ENCODE measurements around the gene DDX19B. TPM values are rescaled to one million over a fixed set of nuclear protein-coding genes. Genes with fewer than 3 reads are reported as not detected.
A peak's percentile ranks its signal among the peaks of the same experiment; 100 is the strongest.
"Not testable (repeated sequence)": the region's sequence is repeated elsewhere in the genome, so short reads cannot be mapped to it uniquely, and the experiment has no call there.

DDX19B gene
- total and polyA plus RNA-seq, 9 of the 15 experiments (the other 6 are each of a cell fraction or from before 2014, with no cell fraction given), result 7.0 to 32.9 (median 19.3) TPM

DNA sequence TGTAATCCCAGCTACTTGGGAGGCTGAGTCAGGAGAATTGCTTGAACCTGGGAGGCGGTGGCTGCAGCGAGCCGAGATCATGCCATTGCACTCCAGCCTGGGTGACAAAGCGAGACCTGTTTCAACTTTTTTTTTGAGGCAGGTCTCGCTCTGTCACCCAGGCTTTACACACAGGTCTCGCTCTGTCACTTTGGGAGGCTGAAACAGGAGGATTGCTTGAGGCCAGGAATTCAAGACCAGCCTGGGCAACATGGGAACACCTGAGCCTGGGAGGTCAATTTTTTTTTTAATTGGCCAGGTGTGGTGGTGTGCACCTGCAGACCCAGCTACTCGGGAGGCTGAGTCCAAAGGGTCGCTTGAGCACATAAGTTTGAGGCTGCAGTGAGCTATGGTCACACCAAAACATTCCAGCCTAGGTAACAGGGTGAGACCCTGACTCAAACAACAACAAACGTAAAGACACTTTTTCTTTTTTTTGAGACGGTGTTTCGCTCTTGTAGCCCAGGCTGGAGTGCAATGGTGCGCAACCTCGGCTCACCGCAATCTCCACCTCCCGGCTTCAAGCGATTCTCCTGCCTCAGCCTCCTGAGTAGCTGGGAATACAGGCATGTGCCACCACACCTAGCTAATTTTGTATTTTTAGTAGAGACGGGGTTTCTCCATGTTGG is 11.5 kb upstream of the DDX19B start:
- ATAC-seq; H2AFZ ChIP-seq (ENCODE audit: low read depth, low read length); FAIRE-seq; DNase-seq (ENCODE audit: extremely low read depth in 1 of 4, low spot score in 3 of 4); H3K9me1 ChIP-seq (ENCODE audit: control insufficient read depth, insufficient read depth, low read length); H3K9me3 ChIP-seq (replicated peaks; ENCODE audit: control insufficient read depth, insufficient read depth, low read depth, low read length); H3K27me3 ChIP-seq (ENCODE audit: control insufficient read depth in 2 of 2, insufficient read depth in 2 of 2, low read length in 2 of 2); in situ Hi-C loops (cut with MboI); BruUV-seq (replicated peaks); CTCF ChIA-PET (ENCODE audit: low intra/inter-chr PET ratio); TF ChIP-seq CREB1 (IDR thresholded peaks at IDR 0.05); CEBPG (tag; conservative IDR thresholded peaks at IDR 0.05 in 1 of 2, IDR thresholded peaks at IDR 0.05 in 1 of 2): not testable (repeated sequence)
- Histone ChIP-seq H3K79me2 (ENCODE audit: control insufficient read depth, insufficient read depth, low read length) (peaks cover 73% of the 10 kb centered on the region), H3K36me3 (ENCODE audit: control insufficient read depth, insufficient read depth, low read length) (peaks cover 40% of the 10 kb centered on the region), H3K9ac (ENCODE audit: insufficient read depth in 1 of 2, low read depth in 2 of 2, low read length in 2 of 2) (peak overlapping the region; percentile 96 to 100), H3K4me2 (ENCODE audit: insufficient read depth, low read length) (peak overlapping the region; percentile 100), H3K4me1 (replicated peaks in 1 of 2; ENCODE audit: control insufficient read depth in 2 of 2, insufficient read depth in 2 of 2, low read length in 2 of 2) (peaks cover 8 to 14% of the 10 kb centered on the region in 2 experiments), H4K20me1 (replicated peaks; ENCODE audit: control insufficient read depth, insufficient read depth, low read length) (peaks cover 18% of the 10 kb centered on the region), H3K27ac (ENCODE audit: extremely low read depth, low read depth, low read length) (peak overlapping the region; percentile 100), H3K4me3 (peak overlapping the region; percentile 96)
- POLR2A ChIA-PET, result interaction anchor here (0.6 to 6.9 kb wide), 21 partner anchors 10 to 1851 kb away, joined by 3 to 48 read pairs (median 5); partner anchors contain the start of genes DDX19A, DDX19B, EXOSC6 and ST3GAL2
- WGBS (ENCODE audit: insufficient coverage, low coverage, missing lambda C conversion rate), result 49% methylated on average over 16 of the region's 17 CpGs
- intact Hi-C loops (cut with micrococcal nuclease), result loop anchor here (10.0 kb wide), 1 partner anchor 237 kb away; the partner anchor contains the start of genes COG4 and SF3B3
- TF ChIP-seq CREB1 (CRISPR knock-in tag; IDR thresholded peaks at IDR 0.05), result 0 out of 2 replicates have a peak, but pooled peaks have one; percentile 20
- TF ChIP-seq ZC3H4 (CRISPR knock-in tag; IDR thresholded peaks at IDR 0.05; ENCODE audit: borderline replicate concordance), result peak; percentile 61; the same call in 1 of the 2 replicates
- TF ChIP-seq, protein P1, sequence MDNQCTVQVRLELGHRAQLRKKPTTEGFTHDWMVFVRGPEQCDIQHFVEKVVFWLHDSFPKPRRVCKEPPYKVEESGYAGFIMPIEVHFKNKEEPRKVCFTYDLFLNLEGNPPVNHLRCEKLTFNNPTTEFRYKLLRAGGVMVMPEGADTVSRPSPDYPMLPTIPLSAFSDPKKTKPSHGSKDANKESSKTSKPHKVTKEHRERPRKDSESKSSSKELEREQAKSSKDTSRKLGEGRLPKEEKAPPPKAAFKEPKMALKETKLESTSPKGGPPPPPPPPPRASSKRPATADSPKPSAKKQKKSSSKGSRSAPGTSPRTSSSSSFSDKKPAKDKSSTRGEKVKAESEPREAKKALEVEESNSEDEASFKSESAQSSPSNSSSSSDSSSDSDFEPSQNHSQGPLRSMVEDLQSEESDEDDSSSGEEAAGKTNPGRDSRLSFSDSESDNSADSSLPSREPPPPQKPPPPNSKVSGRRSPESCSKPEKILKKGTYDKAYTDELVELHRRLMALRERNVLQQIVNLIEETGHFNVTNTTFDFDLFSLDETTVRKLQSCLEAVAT (IDR thresholded peaks at IDR 0.05), result 0 out of 4 replicates have a peak, but pooled peaks of 1 of the 2 experiments have one; percentile 9
- TF ChIP-seq CEBPG (CRISPR knock-in tag; IDR thresholded peaks at IDR 0.05), result 0 out of 2 replicates have a peak, but pooled peaks have one; percentile 38
- peak; percentile 49 for TF ChIP-seq RBFOX2 (IDR thresholded peaks at IDR 0.05; ENCODE audit: low read depth, low read length)
- peak; percentile 58; the same call in 1 of the 2 replicates for TF ChIP-seq POLR2G (IDR thresholded peaks at IDR 0.05; ENCODE audit: low read depth, low read length)
- TF ChIP-seq POLR2AphosphoS5 (IDR thresholded peaks at IDR 0.05; ENCODE audit: control insufficient read depth, insufficient read depth, low read depth, low read length), result 0 out of 2 replicates have a peak, but pooled peaks have one; percentile 10

Data from K562 (cell line).